ENCODE measurements around the gene DCAF7.
A peak's percentile ranks its signal among the peaks of the same experiment; 100 is the strongest.

The DCAF7 gene, protein sequence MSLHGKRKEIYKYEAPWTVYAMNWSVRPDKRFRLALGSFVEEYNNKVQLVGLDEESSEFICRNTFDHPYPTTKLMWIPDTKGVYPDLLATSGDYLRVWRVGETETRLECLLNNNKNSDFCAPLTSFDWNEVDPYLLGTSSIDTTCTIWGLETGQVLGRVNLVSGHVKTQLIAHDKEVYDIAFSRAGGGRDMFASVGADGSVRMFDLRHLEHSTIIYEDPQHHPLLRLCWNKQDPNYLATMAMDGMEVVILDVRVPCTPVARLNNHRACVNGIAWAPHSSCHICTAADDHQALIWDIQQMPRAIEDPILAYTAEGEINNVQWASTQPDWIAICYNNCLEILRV

DNA sequence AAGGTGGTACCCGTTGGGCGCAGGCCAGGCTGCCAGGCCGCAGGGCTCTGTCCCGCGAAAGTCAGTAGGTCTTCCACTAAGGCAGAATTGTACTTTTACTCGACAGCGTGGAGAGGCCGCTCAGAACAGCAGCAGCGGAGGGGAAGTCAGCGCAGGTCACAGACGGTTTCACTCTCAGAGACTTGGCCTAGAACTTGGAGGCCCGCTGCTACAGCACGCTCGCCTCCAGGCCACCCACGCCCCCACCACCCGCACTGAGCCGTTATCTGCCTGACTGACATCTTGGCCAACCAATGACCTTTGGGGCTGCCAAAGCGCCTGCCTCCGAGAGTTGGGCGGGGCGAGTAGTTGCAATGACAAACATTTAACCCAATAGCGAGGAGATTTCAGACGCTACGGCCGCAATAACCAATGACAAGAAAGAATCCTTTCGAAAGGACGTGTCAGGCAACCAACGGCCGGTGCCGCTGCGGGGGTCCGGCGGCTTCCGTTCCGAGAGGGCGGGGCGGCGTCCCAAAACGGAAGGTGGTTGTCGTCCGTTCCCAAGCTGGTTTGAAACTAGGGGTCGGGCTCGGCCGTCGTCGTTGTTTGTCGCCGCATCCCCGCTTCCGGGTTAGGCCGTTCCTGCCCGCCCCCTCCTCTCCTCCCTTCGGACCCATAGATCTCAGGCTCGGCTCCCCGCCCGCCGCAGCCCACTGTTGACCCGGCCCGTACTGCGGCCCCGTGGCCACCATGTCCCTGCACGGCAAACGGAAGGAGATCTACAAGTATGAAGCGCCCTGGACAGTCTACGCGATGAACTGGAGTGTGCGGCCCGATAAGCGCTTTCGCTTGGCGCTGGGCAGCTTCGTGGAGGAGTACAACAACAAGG is at the start of gene DCAF7:
Gene DCAF7, plus strand, starts transcription at position 532 of the 871 bp plus-strand sequence. Its CDS starts 201 bp downstream, at position 733.
- peak; percentile 99 to 100 for DNase-seq

DNA sequence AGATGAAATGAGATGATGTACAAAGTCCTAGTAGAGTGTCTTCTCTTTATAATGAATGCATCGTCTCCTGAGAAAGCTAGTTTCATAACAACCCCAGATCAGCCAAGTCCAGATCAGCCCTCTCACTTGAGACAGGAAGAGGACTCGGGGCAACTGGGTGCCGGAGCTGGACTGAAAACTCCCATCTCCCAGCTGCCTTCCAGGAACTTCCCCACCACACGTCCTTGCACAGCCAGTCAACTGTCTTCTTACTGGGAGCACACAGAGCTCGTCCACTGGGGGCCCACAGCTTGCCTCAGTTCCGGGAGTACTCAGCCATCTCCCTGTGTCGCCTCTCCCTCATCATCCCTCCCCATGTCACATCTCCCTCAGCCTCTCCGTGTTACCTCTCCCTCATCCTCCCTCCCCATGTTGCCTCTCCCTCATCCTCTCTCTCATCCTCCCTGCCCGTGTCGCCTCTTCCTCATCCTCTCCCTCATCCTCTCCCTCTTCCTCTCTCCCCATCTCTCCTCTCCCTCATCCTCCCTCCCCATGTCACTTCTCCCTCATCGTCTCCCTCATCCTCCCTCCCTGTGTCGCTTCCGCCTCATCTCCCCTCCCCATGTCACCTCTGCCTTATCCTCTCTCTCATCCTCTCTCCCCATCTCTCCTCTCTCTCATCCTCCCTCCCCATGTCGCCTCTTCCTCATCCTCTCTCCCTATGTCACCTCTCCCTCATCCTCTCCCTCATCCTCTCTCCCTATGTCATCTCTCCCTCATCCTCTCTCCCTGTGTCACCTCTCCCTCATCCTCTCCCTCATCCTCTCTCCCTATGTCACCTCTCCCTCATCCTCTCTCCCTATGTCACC is 49.5 kb upstream of the DCAF7 start:
- DNase-seq, result no peak

DNA sequence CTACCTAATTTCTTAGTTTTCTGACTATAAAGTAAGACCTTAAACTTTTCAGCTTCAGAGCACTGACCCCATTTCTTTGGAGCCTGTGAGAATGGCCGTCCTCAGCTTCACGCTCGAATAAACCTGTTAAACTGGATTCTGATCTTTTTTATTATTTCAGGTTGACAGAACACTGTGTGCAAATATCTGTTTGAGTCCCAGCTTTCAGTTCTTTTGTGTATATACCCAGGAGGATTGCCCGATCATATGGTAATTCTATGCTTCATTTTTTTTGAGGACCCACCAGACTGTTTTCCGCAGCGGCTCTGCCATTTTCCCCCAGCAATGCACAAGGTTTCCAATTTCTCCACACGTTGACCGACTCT is 47.0 kb upstream of the DCAF7 start:
- peak in 1 of 2 experiments; percentile 49 for DNase-seq

DNA sequence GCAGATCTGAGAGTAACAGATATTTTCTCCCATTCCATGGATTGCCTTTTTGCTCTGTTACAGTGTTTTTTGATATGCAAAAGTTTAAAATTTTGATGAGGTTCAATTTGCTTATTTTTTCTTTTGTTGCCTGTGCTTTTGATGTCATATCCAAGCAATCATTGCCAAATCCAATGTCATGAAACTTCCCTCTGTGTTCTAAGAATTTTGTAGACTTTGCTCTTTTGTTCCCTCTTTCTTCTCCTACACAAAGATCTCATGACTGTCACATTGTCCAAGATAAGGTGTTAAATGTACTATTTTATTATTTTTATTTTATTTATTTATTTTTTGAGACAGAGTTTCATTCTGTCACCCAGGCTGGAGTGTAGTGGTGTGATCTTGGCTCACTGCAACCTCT is 46.0 kb upstream of the DCAF7 start:
- DNase-seq, result no peak

DNA sequence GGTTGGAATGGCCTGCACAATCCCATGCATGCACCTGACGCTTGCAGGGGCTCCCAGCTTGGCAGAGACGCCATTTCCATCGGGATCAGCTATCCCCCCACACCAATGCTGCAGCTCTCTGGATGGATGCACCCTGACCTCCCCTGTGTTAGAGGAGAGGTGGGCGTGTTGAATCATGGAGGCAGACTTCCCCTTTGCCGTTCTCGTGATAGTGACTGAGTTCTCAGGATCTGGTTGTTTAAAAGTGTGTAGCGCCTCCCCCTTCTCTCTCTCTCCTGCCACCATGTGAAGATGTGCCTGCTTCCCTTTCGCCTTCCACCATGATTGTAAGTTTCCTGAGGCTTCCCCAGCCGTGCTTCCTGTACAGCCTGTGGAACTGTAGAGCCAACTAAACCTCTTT is 44.9 kb upstream of the DCAF7 start:
- no peak for DNase-seq

DNA sequence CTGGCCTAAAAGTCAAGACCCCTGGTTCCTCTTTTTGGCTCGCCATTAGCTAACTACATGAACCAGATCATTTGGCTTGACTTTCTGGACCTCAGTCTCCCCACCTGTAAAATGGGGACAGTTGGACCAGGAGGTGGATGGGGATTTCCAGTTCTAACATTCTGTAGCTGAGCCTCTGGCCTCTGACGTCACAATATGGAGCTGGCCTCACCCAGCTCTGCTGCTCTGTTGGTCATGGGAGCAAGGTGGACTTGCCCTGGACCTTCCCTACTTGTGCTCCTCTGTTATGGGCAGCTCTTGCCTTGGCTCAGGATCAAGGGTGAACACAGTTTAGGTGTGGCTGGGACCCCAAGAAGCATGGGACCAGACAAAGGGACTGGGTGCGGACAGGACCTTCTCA is 43.6 kb upstream of the DCAF7 start:
- DNase-seq, result no peak

DNA sequence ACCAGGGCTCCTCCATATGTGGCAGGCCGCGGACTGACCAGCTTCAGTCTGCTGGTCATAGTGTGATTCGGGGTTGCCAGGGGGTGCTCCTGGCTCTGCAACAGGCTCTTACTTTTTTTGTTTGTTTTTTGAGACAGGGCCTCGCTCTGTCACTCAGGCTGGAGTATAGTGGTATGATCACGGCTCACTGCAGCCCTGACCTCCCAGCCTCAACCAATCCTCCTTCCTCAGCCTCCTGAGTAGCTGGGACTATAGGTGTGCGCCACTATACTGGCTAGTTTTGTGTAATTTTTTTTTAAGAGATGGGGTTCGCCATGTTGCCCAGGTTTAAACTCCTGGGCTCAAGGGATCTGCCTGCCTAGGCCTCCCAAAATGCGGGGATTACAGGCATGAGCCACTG is 38.9 kb upstream of the DCAF7 start:
- no peak for DNase-seq

DNA sequence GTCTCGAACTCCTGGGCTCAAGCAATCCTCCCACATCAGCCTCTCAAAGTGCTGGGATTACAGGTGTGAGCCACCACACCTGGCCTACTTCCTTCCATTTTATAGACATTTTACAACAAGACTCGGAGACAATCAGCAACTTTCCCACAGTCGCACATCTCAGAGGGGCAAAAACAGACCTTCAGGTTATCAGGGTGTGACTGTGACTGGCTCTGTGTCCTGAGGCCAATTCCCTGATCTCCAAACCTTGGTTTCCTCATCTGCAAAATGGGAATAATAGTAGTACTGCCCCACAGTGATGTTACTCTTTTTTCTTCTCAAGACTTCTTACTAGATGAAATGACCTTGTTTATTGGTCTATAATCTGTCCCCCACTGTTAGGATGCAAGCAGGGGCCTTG is 37.9 kb upstream of the DCAF7 start:
- no peak for DNase-seq

DNA sequence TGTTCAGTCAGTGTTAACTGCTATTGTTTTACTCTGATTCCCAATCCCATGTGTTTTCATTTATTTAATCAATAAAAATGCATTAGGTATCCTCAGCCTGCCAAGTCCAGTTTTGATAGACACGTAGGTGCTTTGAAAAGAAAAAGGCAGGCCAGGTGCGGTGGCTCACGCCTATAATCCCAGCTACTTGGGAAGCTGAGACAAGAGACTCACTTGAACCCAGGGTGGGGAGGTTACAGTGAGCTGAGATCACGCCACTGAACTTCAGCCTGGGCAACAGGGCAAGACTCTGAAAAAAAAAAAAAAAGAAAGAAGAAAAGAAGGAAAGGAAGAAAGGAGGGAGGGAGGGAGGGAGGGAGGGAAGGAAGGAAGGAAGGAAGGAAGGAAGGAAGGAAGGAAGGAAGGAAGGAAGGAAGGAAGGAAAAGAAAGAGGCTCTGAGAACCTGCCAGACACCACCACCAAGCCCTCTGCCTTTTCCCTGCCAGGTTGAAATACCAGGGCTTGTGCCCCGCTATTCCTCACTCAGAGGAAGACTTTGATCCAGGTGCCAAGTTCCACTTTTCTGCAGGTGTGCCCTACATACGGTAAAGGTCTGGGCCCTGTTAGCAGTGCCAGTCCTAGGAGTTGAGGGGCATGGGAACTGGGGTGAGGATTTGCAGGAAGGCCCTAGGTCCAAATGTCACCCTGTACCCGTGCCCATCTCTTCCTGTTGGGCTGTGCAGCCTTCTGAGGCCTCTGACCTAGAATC is 37.2 kb upstream of the DCAF7 start:
- DNase-seq, result no peak

DNA sequence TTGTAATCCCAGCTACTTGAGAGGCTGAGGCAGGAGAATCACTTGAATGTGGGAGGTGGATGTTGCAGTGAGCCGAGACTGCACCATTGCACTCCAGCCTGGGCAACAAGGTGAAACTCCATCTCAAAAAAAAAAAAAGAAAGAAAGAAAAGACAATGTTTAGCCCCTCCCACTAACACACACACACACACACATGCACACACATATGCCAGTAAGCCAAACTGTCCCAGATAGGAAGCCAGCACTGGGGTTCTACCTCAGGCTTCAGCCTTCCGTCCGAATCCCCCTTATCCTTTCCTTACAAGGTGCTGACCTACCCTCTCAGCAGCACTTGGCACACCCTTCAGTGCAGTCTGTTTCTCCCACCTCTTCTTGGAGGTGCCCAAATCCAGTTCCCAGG is 35.8 kb upstream of the DCAF7 start:
- no peak for DNase-seq

DNA sequence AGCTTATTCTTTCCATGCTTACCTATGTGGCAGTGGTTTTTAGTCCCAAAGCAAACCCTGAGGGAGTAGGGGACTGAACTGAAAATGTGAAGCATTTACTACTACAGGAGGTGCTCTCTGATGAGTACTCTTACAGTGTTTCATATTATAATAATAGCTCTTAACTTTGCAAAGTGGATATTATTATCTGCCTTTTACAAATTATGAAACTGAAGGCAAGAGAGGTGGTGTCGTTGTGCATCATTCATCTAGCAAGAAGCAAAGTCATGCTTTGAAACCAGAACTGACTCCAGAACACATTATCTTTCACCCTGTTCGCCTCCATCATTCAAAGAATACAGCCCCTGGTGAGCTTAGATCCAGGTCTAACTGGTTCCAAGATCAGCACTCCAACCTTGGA is 35.3 kb upstream of the DCAF7 start:
- no peak for DNase-seq

DNA sequence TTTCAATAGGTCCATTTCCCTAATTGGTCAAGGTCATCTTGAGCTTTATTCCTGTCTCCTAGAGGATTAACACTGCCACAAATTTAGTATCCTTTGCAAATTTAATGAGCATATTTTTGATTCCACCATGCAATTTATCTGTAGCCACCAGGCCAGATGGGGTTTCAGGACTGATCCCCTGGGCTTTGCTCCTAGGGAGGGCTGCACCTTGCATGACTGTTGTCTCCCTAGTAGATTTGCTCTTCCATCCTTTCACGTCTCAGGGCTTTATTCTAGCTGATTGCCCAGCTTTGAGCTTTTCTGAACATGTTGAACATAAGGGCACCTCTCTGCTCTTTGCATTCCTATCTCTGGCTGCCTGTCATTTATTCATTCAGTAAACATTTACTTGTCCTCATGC is 34.9 kb upstream of the DCAF7 start:
- DNase-seq, result no peak

DNA sequence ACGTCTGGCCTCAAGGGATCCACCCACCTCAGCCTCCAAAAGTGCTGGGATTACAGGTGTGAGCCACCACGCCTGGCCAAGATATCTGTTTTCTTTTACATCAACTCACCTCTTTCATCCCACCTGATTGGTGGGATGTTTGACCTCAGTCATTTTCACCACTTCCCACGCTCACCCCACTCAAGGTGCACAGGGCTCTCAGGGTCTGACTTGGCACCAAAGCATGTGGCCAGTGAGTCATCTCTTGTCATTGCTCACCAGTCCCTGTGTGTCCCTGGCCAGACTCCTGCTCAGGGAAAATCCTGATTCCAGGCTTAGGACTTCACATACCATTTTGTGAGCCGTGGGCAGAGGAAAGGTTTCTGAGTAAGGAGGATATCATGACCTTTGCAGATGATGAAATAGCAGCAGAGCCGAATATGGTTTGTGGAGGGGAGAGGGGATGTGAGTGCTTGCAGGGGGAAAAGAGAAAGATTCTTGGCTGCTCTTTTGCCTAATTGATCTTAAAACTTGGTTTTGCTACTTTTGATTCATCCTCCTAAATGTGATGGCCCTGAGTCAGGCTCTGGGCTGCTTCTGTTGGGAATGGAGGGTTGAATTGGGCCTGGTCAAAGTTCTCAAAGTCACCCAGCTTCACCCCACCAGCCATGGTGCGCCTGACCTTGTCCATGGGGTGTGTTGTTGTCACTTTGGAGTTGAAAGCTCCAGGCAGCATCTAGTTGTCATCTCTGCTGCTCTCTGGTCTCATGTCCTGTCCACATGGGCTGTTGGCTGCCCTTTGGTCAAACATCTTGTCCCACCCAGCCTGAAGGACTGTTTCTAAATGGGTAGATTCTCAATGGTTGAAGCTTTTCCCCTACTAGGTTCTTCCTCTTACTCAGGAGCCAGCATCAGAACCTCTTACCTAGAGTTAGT is 33.1 kb upstream of the DCAF7 start:
- DNase-seq, result no peak

DNA sequence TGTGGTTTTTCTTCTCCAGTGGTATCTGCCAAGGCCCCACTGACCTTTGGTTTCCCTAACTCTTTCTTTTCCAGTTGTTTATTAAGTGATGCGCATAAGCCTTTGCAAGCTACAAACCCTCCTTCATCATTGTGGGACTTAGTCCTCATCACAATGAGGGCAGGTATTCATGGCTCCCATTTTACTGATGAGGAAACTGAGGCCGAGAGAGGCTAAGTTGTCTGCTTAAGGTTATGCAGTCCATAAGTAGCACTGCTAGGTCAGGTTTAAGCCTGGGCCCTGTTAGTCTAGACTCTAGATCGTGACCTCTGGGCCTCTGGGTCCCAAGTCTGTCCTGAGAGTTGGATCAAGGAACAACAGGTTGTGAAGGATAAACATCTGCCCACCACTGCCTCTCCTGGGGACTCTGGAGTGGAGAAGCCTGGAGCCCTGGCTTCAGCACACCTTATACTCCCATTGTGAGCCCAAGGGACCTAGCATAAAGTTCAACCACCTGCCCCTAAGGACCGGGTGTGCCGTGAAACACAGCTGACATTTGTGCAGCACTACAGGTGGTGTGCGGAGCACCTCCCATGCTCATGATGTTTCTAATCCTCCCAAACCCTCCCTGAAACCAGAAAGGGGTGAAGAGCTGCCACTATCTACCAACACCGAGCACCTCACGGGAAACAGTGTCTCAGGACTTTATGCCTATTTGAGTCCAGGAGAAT is 32.3 kb upstream of the DCAF7 start:
- DNase-seq, result no peak

DNA sequence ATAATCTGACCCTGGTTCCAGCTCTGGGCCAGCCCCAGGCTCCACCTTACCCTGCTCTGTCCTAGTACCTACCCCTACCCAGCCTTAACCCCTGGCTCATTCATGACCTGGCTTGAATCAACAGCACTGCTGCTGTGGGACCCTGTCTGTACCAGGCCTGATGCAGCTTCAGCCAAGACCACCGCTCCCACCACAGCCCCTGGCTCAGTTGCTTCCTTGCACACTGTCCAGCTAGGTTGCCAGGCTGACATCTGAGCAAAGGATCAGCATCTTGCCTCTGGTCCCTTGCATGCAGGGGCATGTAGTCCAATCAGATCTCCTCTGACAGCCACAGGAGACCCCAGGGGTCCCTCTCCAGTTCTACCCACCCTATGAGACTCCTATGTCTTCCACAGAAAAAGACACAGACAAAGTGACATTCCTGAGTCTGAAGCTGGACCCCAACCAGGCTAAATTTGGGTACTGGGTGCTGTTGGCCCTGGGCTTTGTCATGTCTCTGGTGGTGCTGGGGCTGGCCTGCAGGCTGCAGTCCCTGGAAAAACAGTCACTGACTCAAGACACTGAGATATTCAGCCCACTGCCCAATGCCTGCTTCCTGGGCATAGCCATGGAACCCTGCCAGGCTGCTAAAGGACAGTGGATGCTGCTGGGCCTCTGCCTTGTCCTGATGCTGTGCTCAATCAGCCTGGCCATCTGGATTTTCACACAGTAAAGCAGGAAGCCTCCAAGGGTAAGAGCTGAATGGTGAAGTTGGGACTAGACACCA is 31.0 kb upstream of the DCAF7 start:
- no peak for DNase-seq

DNA sequence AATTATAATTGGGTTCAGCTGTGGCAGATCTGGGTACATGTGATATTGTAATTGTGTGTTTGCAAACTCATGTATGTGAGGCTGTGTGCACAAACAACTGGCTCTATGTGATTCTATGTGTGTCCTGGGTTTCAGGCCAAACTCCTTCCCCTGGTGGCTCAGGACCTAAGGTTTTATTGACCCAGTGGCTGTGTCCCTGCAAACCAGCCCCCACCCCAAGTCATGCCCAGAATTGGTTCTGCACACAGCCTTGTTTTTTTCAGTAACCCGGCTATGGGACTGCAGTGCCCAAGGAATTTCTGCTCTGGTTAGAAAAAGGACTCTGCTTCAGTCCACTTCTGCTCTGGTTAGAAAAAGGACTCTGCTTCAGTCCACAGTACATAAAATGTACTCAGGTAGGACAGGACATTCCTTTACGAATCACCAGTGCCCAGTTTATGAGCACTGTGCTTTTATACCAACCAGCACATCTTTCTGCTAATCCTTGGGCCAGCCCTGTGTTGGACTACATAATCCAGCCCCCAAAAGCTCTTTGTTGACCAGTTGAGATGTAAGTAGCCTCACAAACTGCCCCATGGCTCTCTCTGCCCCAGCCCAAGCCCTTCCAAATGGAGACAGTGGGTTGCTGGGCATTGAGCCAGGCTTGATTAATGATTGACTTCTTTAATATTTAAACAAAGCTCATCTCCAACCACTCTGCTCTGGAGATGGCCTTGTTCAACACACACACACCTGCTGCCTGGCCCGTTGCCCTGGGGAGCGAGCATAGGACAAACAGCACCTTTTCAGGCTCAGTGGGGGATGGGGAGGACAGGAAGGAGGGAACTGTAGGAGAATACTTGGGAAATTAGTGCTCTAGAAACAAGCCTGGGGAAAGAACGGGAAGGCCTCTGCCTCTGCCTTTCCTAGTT is 30.1 kb upstream of the DCAF7 start:
- peak; percentile 46 to 85 for DNase-seq

DNA sequence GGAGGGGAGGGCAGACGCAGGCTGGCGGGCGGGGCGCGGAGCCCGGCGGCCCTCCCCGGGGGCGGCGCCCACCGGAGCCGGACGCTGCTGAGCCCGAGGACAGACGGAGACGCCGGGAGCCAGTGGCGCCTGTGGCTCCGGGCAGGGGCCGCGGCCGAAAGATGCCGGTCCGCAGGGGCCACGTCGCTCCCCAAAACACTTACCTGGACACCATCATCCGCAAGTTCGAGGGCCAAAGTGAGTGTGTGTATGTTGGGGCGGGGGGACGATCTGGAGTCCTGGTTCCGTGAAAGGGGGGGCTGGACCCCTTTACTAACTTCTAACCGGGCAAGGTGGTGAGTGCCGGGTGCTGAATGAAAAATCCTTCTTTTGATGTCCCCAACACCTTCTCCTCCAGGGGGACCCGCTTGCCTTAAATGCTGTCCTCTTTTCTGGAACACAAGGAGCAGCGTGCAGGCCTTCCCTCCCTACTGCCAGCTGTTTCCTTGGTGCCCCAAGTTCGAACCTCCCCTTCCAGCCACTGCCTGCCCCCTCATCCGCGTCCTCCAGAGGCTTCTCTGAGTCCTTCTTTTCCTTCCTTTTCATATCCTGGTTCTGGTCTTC is 26.9 kb upstream of the DCAF7 start, which contains the start of gene KCNH6:
Gene KCNH6, plus strand, starts transcription at position 106 of the 603 bp plus-strand sequence. Its CDS starts 56 bp downstream, at position 162.
- DNase-seq, result no peak

DNA sequence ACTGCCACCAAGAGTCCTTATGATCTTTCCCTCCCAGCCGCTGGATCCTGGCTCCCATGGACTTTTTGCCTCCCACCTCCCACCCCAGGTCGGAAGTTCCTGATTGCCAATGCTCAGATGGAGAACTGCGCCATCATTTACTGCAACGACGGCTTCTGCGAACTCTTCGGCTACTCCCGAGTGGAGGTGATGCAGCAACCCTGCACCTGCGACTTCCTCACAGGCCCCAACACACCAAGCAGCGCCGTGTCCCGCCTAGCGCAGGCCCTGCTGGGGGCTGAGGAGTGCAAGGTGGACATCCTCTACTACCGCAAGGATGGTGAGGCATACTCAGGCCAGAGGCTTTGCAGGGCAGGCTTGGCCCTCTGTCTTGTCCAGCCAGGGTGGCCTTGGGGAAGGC is 26.2 kb upstream of the DCAF7 start:
- no peak for DNase-seq

Data from NCI-H1930 (cell line).